NCI-H748 (cell line): ENCODE data around the gene TMEM39B.
"Not testable (repeated sequence)": the region's sequence is repeated elsewhere in the genome, so short reads cannot be mapped to it uniquely, and the experiment has no call there.

Experiments used
- DNase-seq: peaks from one replicate; lab custom pipeline; 2025; ENCODE audit not compliant: unreplicated experiment; lab: John Stamatoyannopoulos, UW

The TMEM39B gene

DNA sequence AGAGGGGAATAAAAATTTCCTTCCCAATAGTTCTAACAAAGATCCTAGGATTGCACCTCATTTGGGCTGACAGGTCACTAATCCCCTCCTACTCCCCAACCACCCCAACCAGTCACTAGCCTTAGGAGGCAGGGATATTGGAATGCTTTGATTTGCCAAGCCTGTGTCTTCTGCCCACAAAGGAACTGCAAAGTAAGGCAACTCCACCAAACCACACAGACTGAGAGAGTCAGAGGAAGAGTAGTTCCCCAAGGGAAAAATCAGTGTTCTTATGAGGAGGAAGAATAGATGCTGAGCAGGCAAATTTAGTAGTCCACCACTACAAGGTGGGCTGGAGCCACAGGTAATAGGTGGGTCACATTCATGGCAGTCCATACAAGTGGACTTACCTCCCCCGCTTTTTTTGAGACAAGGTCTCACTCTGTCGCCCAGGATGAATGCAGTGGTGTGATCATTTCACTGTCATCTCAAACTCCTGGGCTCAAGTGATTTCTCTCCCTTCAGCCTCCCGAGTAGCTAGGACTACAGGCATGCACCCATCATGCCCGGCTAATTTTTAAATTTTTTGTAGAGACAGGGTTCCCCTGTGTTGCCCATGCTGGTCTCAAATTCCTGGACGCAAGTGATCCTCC, 3.7 kb upstream of the TMEM39B start:
- no peak for DNase-seq

- DNase-seq, result no peak
Observed at GRCh38 chr1:32071758-32072621, 749 bp upstream of the TMEM39B start.

DNA sequence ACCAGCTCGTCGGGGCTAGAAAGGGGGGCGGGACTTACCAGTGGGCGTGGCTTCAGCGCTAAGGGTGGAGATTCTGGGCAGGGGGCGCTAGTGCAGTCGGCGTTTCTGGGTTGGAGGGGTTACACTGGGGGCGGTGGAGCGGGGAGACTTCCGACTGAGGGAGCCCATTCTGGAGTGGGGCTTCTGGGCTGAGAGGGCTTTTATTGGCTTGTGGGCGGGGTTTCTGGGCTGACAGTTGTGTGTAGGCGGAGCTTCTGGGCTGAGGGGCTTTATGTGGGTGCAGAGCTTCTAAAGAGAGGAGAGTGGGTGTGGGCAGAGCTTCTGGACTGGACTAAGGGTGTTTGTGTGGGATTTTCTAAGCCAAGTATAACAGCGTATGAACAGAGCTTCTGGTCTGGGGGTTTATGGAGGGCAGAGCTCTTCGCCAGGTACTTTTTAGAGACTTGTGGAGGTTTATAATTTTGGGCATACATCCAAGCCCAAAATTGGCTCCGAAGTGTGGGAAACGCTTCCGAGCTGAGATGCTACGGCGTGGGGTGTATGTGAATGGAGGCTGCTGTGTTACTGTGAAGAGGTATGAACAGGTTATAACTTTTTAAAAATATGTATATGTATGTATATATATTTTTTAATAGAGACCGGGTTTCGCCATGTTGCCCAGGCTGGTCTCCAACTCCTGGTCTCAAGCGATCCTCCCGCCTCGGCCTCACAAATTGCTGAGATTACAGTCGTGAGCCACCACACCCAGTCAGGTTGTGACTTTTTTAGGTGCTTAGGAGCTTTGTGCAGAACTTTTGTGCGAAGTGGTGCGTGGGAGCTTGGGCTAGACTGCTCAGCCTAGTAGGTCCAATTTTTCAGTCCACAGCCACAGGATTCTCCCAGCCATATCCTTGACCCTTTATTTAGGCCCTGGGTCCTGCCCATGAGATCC, 825 bp downstream of the TMEM39B start:
- DNase-seq, result peak; percentile 86

GRCh38 chr1:32074841-32075240, 2.1 kb downstream of the TMEM39B start:
- DNase-seq, result no peak

DNA sequence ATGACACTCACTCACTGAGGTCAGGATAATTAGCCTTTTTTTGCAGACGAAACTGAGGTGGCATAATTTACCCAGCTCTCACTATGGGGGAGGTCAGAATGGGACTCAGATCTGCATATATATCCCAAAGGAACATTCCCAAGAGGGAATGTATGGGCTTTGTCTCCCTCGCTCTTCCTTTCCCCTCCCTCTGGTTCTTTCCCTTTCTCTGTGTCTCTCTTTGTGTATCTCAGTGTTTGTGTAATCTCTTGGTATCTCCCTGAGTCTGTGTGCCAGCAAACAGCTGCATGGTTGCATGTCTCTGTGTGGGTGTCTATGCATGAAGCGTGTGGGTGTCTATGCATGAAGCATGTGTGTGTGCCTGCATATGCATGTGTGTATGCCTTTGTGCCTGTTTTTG, 4.7 kb downstream of the TMEM39B start:
- DNase-seq, result no peak

GRCh38 chr1:32082022-32082421, 9.3 kb downstream of the TMEM39B start:
- DNase-seq, result no peak

GRCh38 chr1:32086381-32086780, 13.6 kb downstream of the TMEM39B start:
- not testable (repeated sequence) for DNase-seq

GRCh38 chr1:32091176-32091575, 18.4 kb downstream of the TMEM39B start:
- DNase-seq, result no peak

DNA sequence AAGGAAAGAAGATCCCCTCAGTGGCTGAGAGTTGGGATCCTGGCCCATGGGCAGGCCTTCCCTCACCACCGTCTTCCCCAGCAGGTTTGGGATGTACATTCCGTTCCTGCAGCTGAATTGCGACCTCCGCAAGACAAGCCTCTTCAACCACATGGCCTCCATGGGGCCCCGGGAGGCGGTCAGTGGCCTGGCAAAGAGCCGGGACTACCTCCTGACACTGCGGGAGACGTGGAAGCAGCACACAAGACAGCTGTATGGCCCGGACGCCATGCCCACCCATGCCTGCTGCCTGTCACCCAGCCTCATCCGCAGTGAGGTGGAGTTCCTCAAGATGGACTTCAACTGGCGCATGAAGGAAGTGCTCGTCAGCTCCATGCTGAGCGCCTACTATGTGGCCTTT, 18.9 kb downstream of the TMEM39B start:
- DNase-seq, result no peak

DNA sequence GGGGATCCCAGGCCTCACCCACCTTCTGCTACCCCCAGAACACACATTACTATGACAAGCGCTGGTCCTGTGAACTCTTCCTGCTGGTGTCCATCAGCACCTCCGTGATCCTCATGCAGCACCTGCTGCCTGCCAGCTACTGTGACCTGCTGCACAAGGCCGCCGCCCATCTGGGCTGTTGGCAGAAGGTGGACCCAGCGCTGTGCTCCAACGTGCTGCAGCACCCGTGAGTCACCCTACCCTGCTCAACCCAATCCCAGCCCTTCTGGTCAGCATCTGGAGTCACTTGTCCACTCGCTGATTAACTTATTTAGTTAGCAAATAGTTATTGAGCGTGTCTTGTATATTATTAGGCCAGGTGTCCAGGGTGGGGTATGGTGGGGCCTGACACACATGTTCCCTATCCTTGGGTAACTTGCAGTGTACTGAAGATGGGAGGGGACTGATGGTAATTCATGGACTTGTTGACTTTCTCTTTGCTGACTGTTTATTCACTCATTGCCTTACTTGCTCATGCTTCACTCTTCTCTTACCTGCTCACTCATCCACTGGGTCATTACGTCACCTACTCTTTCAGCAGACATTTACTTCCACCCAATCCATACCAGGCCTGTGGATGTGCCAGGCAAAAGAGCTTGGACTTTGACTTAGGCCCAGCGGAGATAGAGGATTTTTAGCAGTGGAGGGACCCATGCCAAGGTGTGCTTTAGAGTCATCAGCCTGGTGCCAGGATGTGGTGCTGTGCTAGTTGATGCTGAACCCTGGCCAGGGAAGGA, 22.2 kb downstream of the TMEM39B start:
- no peak for DNase-seq

GRCh38 chr1:32099426-32099825, 26.7 kb downstream of the TMEM39B start:
- DNase-seq, result no peak

DNA sequence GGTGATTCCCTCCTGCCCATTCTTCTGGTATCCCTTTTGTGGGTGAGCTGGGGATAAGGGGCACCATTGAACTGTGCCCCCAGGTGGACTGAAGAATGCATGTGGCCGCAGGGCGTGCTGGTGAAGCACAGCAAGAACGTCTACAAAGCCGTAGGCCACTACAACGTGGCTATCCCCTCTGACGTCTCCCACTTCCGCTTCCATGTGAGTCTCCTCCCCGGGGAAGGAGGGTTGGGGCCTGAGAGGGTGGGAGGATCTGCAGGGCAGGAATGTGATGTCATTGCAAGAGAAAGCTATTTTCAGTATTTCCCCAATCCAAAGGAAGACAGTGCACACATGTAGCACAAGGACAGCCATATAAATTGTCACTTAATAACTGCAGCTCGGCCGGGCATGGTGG, 27.6 kb downstream of the TMEM39B start:
- DNase-seq, result no peak

GRCh38 chr1:32100807-32101708, 28.3 kb downstream of the TMEM39B start:
- no peak for DNase-seq

DNA sequence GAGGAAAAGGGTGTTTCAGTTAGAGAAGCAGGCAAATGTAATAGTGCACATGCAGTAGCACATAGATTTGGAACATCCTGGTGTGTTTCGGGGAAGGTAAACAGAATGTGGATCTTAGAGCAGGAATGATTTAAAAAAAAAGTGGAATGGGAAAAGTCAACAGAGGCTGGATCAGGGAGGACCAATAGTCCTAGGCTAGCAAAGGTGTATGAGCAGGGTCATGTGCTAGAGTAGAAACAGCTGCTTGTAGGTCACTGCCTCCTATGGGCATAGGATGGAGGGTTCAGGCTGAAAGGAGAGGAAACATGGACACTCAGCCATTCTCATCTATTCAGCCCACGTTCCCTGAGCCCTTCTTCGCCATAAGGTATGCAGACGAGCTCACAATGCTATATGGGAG, 31.4 kb downstream of the TMEM39B start:
- DNase-seq, result no peak

- no peak for DNase-seq
Observed at GRCh38 chr1:32105338-32105737, 32.6 kb downstream of the TMEM39B start.

GRCh38 chr1:32106663-32107275, 34.0 kb downstream of the TMEM39B start:
- no peak for DNase-seq

DNA sequence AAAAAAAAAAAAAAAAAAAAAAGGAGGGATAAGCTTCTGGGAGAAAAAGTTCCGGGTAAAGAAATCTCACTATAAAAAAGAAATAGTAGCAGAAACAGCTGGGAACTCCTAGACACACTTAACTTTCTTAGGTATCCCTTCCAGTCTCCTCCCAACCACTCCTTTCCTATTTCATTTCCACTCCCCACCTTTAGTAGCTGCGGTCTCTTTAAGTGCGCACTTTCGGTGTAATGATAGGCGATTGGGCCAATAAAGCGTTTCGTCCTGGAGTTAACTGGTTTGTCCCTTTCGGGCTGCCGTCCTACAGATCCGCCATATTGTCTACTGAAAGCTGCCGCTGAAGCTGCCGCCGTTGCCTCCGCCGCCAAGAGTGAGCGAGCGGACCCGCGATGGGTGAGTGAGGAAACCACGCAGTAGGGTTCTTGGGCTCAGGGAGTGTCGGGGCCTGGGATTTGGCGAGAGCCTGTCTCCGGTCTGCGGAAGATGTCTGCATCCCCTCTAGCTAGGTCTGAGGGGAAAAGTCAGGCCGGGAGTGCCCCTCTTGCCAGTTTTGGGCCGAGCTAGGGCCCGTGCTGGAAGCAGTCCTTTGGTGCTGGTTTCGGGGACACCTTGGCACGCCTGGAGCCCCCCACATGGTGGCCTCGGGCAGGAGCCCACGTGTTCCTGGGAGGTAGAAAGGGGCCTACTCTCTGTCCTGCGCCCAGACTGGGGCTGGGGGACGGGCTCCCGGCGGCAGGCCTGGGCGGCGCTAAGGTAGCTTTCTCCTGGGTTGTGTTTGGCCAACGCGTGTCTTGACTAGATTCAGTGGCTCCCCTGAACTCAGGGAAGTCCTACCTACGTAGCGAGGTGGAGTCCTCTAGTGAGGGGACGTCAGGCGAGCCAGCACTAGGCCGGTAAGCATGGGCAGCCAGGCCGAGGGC, 35.3 kb downstream of the TMEM39B start, which contains the start of gene KPNA6:
TSS of gene KPNA6 (plus strand) at position 315 of the 920 bp plus-strand sequence. CDS start at position 390, 75 bp downstream.
- peak; percentile 93 for DNase-seq

- DNase-seq, result no peak
Observed at GRCh38 chr1:32111040-32111623, 38.4 kb downstream of the TMEM39B start.
